SJSA1 (cell line): ENCODE measurements around the gene HVCN1. TPM values are rescaled to one million over a fixed set of nuclear protein-coding genes. Genes with fewer than 3 reads are reported as not detected.
A peak's percentile ranks its signal among the peaks of the same experiment; 100 is the strongest.

Experiments used
- DNase-seq, 2 experiments: peaks; one replicate each; pipeline ENCODE4 v3.0.0-alpha.2; 2015 to 2020; ENCODE audit warnings: low spot score in 2 of 2, low read depth in 1 of 2
- H3K27ac ChIP-seq: fragments of 250-450 bp; sonication (Bioruptor Pico); 2 replicates; pipeline ENCODE4 v1.5.1; 2020; ENCODE audit warnings: mild to moderate bottlenecking, moderate library complexity
- H3K27me3 ChIP-seq: fragments of 250-450 bp; sonication (Bioruptor Pico); replicated peaks from 2 replicates; pipeline ENCODE4 v1.5.1; 2020; ENCODE audit warnings: mild to moderate bottlenecking, moderate library complexity
- H3K36me3 ChIP-seq: fragments of 250-450 bp; sonication (Bioruptor Pico); 2 replicates; pipeline ENCODE4 v1.5.1; 2020; ENCODE audit warnings: mild to moderate bottlenecking
- H3K4me1 ChIP-seq: fragments of 250-450 bp; sonication (Bioruptor Pico); replicated peaks from 2 replicates; pipeline ENCODE4 v1.6.1; 2021; ENCODE audit warnings: mild to moderate bottlenecking
- H3K4me3 ChIP-seq: fragments of 250-450 bp; sonication (Bioruptor Pico); 2 replicates; pipeline ENCODE4 v1.5.1; 2020; ENCODE audit warnings: mild to moderate bottlenecking
- H3K9me3 ChIP-seq: fragments of 250-450 bp; sonication (Bioruptor Pico); replicated peaks from 2 replicates; pipeline ENCODE4 v1.5.1; 2020; ENCODE audit warnings: mild to moderate bottlenecking
- total RNA-seq: library from RNA; depleted of rRNA; stranded (reverse); fragments of >200 nt; shearing (Covaris generic); gene quantifications from 2 replicates; pipeline ENCODE4 v1.2.3, GENCODE V29; 2014

Gene HVCN1
- total RNA-seq, 1 experiment from 2014 or later: not detected

DNA sequence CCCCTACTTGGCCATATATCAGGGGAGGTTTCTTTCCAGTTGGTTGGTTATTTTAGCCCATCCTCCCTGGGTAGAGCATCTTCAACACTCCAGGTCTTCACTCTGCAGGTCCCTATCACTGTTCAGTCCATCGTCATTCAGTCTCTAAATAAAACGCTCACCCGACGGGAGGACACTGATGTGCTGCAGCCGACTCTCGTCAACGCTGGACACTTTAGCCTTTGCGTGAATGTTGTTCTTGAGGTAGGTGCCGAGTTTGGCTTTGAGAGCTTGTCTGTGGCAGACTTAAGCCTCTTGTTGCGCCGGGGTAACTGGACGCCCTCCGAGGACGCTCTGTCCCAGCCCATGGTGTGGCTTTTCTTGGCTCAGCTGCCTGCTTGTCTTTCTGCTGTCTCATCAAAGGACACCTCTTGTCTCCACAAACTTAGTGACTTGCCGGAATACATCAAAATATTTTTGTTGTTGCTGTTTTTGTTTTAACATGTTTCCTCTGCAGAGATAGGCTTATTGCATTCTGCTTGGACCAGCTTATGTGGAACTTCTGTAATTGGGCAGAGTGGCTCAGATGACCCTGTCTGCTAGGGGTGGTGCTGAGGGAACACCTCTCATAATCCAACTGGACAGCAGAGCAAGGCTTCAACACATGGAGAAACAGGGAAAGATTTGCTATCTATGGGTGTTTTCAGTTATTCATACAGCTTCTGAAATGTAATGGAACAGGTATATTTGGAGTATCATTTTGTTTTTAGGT lies 48.5 kb downstream of the HVCN1 start:
- no peak for DNase-seq
- Histone ChIP-seq H3K27me3 (no peaks in the 10 kb centered on the region), H3K27ac (no peak overlapping the region), H3K36me3 (no peaks in the 10 kb centered on the region), H3K9me3 (no peaks in the 10 kb centered on the region), H3K4me3 (no peak overlapping the region), H3K4me1 (peaks cover 17% of the 10 kb centered on the region)

DNA sequence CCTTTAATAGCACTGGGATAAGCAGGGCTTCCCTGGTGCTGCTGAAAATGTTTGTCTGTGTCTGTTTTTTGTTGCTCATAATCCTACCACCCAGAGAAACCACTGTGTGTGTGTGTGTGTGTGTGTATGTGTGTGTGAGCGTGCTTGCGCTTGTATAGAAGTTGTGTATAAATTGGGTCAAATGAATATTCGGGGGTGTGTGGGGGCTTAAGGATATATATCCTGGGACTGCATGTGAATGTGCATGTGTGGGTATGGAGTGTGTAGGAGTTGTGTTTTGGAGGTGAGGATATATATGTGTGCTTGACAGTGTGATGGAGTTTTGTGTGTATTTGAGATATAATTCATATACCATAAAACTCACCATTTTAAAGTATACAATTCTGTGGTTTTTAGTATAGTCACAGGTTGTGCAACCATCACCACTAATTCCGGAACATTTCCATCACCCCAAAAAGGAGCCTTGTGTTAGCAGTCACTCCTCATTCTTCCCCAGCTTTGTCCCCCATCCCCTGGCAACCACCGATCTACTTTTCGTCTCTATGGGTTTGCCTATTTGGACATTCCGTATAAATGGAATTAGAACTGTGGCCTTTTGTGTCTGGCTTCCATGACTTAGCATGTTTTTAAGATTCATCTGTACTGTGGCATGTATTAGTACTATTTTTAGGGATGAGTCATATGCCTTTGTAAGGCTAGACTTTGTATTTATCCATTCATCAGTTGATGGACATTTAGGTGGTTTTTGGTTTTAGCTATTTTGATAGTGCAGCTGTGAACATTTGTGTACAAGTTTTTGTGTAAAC lies 49.4 kb downstream of the HVCN1 start:
- H3K27ac ChIP-seq: peak overlapping the region; percentile 33
- DNase-seq: peak in 1 of 2 experiments; percentile 45
- H3K27me3 ChIP-seq: no peaks in the 10 kb centered on the region
- H3K4me3 ChIP-seq: no peak overlapping the region
- H3K4me1 ChIP-seq: peaks cover 17% of the 10 kb centered on the region
- H3K9me3 ChIP-seq: no peaks in the 10 kb centered on the region
- H3K36me3 ChIP-seq: no peaks in the 10 kb centered on the region

DNA sequence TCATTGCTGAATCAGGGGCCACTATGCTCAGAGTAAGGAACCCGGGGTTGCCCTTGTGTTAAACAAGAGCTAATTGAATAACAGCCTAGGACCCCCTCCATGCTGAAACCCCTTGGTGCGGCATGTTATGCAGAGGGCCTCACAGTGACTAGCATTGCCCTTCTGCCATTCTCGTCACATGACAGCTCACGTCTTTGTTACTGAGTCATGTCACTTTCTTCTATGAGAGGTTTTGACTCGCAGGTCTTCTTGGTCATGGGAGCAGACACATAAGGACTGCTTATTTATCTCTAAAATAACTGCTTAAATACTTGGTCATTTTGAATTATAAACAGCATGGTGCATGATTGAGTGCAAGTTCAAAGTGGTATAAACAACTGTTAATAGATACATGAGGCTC lies 50.1 kb downstream of the HVCN1 start:
- no peaks in the 10 kb centered on the region for H3K27me3 ChIP-seq
- H3K4me3 ChIP-seq: no peak overlapping the region
- no peaks in the 10 kb centered on the region for H3K9me3 ChIP-seq
- DNase-seq: no peak
- peaks cover 17% of the 10 kb centered on the region for H3K4me1 ChIP-seq
- H3K36me3 ChIP-seq: no peaks in the 10 kb centered on the region
- no peak overlapping the region for H3K27ac ChIP-seq

DNA sequence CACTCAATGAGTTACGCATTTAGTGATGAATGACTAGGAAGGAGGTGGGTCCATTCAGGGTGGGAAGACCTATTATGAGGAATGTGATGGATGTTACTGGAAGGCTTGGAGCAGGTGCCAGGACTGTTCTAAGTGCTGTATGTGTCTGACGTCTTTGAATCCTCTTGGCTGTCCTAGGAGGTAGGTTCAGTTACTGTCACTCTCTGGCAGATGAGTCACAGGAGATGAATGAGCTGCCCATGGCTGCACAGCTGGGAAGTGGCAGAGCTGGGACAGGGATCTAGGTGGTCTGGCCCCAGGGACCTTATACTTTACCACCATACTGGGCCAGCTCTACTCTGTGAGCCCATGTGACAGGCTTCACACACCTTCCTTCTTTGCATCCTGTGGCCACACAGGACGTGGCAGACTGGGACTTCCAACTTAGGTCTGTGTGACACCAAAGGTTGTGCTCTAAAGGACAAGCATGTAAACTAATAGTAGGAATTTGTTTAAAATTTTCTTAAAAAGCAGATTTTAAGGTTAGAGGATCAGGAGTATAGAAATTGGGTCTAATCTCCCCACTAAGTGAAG lies 51.0 kb downstream of the HVCN1 start:
- Histone ChIP-seq H3K4me1 (peaks cover 17% of the 10 kb centered on the region), H3K27me3 (no peaks in the 10 kb centered on the region), H3K9me3 (no peaks in the 10 kb centered on the region), H3K4me3 (no peak overlapping the region), H3K36me3 (no peaks in the 10 kb centered on the region), H3K27ac (no peak overlapping the region)
- no peak for DNase-seq

DNA sequence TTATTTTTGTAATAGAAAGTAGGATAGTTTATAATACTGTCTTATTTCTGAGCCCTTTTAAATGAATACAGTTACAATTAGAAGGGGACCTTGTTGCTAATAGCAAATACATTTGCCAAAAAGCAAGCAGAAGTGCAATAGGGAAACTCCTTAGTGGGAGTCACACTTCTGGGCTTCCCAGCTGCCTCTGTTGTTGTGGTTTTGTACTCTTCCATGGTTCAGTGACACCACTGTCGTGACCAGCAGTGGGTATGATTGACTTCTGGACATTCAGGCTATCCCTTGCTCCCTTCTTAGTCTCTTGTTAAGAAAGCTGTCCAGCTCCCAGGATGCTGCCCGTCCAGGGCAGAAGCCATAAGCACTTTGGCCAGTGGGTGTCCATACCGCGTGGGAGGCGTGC lies 52.4 kb downstream of the HVCN1 start:
- no peak for DNase-seq
- no peaks in the 10 kb centered on the region for H3K27me3 ChIP-seq
- 0 out of 2 replicates have a peak, but pooled peaks cover 2% of the 10 kb centered on the region for H3K36me3 ChIP-seq
- no peaks in the 10 kb centered on the region for H3K9me3 ChIP-seq
- peaks cover 17% of the 10 kb centered on the region for H3K4me1 ChIP-seq
- no peak overlapping the region for H3K27ac ChIP-seq
- H3K4me3 ChIP-seq: no peak overlapping the region

DNA sequence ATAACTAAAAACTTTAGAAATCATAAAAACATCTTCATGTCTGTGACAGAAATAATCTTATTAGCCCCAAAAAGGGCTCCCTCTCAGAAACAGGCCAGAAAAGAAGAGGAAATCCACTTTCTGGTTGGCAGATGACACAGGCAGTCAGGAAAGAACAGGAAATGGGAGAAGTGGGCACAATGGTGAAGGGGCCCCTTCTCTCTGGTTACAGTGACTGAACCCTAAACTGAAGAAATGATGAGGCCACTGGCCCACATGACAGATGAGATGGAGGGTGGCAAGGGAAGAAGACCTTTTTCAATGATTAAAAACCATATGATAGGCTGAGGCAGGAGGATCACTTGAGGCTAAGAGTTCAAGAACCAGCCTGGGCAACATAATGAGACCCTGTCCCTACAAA lies 53.9 kb downstream of the HVCN1 start:
- H3K27ac ChIP-seq: no peak overlapping the region
- no peak for DNase-seq
- H3K9me3 ChIP-seq: no peaks in the 10 kb centered on the region
- peaks cover 12% of the 10 kb centered on the region for H3K4me1 ChIP-seq
- 0 out of 2 replicates have a peak, but pooled peaks cover 2% of the 10 kb centered on the region for H3K36me3 ChIP-seq
- H3K27me3 ChIP-seq: no peaks in the 10 kb centered on the region
- no peak overlapping the region for H3K4me3 ChIP-seq

DNA sequence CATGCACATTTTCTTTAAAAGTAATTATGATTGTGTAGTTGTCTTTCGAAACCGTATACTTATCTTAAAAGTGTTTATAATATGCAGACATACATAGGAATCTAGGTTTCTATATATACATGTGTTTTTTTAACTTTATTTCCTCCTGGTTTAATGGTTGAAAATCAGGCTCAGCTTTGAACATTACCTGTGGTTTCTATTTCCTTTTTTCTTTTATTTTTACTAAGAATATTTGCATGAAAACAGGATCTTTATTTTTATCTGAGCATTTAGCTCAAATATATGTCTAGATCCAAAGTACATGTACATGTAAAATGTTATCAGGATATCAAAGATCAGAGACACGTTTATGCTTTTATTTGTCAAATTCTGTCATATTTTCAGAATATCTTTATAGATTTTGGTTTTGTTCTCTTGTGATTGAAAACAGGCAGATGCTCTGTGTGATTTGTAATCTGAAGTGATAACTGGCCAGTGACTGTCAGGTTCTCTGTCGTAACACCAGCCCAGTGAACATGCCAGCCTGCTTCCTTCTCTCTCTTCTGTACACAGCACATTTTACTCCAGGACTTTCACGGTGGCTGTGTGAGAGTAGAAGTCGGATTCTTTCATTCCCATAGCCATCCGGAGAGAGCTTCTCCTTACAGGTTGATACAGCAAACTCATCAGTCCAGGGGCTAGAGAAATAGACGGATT lies 61.3 kb downstream of the HVCN1 start:
- DNase-seq: no peak
- no peaks in the 10 kb centered on the region for H3K4me1 ChIP-seq
- H3K27ac ChIP-seq: no peak overlapping the region
- no peak overlapping the region for H3K4me3 ChIP-seq
- no peaks in the 10 kb centered on the region for H3K9me3 ChIP-seq
- 0 out of 2 replicates have a peak, but pooled peaks cover 2% of the 10 kb centered on the region for H3K36me3 ChIP-seq
- no peaks in the 10 kb centered on the region for H3K27me3 ChIP-seq

DNA sequence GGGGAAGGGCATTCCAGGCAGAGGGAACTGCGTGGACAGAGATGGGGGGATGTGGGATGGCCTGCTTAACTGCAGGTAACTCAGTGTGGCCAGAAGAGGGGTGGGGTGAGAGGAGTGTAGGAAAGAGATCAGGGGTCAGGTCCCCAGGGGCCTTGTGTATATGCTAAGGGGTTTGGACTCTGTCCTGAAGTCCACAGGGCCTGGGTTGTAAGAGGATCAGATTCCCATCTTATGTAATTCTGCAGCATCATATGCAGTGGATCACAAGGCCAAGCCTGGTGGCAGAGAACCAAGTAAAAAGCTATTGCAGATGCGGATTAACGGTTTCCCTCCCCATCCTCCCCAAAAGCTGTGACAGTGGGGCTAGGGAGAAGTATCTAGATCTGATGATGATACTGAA lies 66.3 kb downstream of the HVCN1 start:
- DNase-seq: no peak
- H3K36me3 ChIP-seq: no peaks in the 10 kb centered on the region
- no peaks in the 10 kb centered on the region for H3K27me3 ChIP-seq
- no peak overlapping the region for H3K27ac ChIP-seq
- no peaks in the 10 kb centered on the region for H3K9me3 ChIP-seq
- no peaks in the 10 kb centered on the region for H3K4me1 ChIP-seq
- no peak overlapping the region for H3K4me3 ChIP-seq

DNA sequence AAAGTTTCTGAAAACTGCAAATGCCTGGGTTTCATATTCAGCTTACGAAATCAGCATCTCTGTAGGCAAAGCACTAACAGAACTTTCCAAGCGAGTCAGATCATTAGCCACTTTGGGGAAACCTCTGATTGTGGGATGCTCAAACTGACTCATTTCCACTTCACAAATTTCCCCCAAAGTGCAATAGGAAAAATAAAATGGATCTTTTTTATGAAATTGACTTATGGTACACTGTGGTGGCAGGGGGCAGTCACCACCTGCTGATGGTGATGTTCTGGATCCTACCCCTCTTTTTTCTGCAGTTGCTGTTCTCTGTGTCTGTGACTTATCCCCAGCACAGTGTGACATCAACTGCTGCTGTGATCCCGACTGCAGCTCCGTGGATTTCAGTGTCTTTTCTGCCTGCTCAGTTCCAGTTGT lies 69.4 kb downstream of the HVCN1 start:
- Histone ChIP-seq H3K4me1 (peaks cover 3% of the 10 kb centered on the region), H3K27ac (no peak overlapping the region), H3K4me3 (no peak overlapping the region), H3K9me3 (no peaks in the 10 kb centered on the region), H3K36me3 (no peaks in the 10 kb centered on the region), H3K27me3 (no peaks in the 10 kb centered on the region)
- DNase-seq: no peak

DNA sequence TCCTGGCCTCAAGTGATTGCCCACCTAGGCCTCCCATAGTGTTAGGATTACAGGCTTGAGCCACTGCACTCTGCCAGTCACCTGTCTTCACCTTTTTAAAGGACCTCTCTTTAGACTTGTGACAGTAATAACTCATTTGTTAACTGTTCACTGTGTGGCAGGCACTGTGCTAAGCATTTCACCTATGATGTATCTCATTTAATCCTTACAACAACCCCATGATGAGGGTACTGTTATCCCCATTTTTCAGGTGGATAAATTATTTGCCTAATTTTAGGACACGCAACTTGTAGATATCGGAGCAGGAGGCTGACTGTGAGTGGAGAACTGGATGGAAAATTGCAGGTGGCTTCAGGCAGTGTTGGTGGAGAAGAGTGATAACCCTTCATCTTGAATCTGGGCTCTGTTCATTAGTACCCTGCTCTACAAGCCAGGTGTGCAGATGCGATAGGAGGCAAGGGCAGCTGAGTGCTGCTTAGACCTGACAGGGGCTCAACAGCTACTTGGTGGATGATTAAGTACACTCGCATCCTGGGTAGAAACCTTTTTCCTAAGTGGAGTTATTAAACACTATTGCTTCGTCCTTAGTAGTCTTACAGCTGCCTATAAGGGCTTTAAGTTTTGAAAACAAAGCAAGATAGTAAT lies 72.3 kb downstream of the HVCN1 start:
- no peaks in the 10 kb centered on the region for H3K9me3 ChIP-seq
- no peak for DNase-seq
- H3K36me3 ChIP-seq: no peaks in the 10 kb centered on the region
- H3K4me3 ChIP-seq: no peak overlapping the region
- H3K4me1 ChIP-seq: peaks cover 8% of the 10 kb centered on the region
- no peak overlapping the region for H3K27ac ChIP-seq
- no peaks in the 10 kb centered on the region for H3K27me3 ChIP-seq

DNA sequence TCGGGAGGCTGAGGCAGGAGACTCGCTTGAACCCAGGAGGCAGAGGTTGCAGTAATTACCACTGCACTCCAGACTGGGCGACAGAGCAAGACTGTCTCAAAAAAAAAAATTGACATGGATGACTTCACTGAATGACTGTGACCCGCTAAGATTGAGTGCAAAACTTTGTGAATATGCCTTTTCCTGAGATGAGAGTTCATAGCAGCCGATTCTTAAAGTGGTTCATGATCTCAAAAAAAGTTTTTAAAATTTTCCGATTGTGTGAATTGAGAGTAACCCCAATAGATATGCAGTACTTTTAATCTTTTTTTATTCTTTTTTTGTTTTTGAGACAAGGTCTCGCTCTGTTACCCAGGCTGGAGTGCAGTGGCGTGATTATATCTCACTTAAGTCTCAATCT lies 73.7 kb downstream of the HVCN1 start:
- Histone ChIP-seq H3K27me3 (no peaks in the 10 kb centered on the region), H3K36me3 (no peaks in the 10 kb centered on the region), H3K27ac (no peak overlapping the region), H3K4me3 (no peak overlapping the region), H3K4me1 (peaks cover 8% of the 10 kb centered on the region), H3K9me3 (no peaks in the 10 kb centered on the region)
- no peak for DNase-seq

DNA sequence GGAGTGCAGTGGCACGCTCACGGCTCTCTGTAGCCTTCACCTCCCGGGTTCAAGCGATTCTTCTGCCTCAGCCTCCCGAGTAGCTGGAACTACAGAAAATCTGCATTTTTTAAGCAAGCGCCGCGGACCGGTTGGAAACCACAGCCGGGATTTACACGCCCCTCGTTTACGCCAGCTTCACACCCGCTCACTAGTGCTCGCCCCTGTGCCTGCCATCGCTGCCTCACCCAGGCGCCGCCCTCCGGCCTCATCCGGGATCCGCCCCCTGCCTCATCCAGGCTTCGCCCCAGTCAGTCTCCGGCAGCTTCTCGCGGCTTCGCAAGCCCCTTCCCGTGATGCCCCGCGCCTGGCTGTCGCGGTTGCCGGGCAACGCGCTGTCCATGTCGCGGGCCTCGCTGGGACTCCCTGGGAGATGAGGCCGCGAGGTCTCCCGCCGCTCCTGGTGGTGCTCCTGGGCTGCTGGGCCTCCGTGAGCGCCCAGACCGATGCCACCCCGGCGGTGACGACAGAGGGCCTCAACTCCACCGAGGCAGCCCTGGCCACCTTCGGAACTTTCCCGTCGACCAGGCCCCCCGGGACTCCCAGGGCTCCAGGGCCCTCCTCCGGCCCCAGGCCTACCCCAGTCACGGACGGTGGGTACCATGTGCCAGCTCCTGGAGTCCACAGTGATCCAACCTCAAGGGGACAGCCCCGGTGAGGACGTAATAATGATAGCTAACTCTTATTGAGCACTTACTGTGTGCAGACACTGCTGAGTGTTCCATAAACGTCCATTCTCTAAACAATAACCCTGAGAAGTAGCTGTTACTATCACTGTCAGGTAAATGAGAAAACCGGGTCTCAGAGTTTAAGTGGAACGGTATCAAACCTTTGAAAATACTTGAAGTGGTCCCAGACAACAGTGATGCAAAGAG lies 74.9 kb downstream of the HVCN1 start, which contains the start of gene TCTN1:
TCTN1 (plus strand) TSS at position 359 of the 914 bp plus-strand sequence; CDS start at position 413, 54 bp downstream.
- no peaks in the 10 kb centered on the region for H3K36me3 ChIP-seq
- DNase-seq: peak; percentile 87 to 97
- H3K9me3 ChIP-seq: no peaks in the 10 kb centered on the region
- peak within 1 kb of the TSS; percentile 28 for H3K27ac ChIP-seq
- no peaks in the 10 kb centered on the region for H3K27me3 ChIP-seq
- H3K4me1 ChIP-seq: peaks cover 8% of the 10 kb centered on the region
- peak within 1 kb of the TSS; percentile 48 for H3K4me3 ChIP-seq
